ENCODE data around the gene JUNB. TPM values are rescaled to one million over a fixed set of nuclear protein-coding genes. Genes with fewer than 3 reads are reported as not detected.

Gene JUNB
- total RNA-seq, 1 donor = 87.9 TPM

- TF ChIP-seq, protein P1, sequence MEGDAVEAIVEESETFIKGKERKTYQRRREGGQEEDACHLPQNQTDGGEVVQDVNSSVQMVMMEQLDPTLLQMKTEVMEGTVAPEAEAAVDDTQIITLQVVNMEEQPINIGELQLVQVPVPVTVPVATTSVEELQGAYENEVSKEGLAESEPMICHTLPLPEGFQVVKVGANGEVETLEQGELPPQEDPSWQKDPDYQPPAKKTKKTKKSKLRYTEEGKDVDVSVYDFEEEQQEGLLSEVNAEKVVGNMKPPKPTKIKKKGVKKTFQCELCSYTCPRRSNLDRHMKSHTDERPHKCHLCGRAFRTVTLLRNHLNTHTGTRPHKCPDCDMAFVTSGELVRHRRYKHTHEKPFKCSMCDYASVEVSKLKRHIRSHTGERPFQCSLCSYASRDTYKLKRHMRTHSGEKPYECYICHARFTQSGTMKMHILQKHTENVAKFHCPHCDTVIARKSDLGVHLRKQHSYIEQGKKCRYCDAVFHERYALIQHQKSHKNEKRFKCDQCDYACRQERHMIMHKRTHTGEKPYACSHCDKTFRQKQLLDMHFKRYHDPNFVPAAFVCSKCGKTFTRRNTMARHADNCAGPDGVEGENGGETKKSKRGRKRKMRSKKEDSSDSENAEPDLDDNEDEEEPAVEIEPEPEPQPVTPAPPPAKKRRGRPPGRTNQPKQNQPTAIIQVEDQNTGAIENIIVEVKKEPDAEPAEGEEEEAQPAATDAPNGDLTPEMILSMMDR (IDR thresholded peaks at IDR 0.05; ENCODE audit: insufficient read depth, low read length) = no peak
- peak overlapping the region; percentile 3 for H3K4me3 ChIP-seq (ENCODE audit: low read depth, low read length)
- no peak for DNase-seq (ENCODE audit: low read depth)
Measured at GRCh38 chr19:12833418-12833737, 42.1 kb downstream of the JUNB start.

DNA sequence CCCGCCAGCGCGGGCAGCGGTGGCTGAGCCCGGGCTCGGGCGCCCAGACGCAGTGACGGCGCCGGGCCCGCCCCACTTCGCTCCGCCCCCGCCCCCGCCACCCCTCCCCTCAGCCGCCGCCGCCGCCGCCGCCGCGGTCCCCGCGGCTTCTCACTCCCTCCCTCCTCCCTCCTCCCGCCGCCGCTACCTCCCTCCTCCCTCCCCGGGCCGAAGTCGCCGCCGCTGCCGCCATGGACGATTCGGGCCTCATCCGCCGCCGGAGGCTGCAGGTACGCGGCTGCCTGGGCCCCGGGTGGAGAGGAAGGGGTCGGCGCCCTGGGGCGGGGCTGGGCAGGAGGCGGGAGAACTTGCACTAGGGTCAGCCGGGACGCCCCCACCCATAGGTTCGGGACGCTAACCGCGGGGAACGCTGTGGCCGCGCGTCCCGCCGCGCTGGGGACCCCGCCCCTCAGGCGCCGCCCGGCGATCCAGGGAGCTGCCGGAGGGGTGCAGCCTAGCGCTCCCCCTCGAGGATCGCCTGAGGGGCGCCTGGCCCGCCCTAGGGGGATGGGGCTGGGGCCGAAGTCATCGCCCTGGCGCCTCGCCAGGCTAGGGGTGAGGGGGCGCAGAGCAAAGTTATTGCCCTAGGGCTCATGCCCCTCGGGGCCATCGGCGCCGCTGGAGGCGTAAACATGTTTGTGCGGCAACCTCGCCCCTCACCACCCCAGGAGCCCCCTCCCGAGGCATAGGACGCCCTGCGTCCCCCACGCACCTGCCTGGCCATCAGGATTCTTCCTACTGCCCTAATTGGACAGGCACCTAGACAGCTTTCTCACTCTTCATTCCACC lies 42.7 kb downstream of the JUNB start:
- DNase-seq (ENCODE audit: low read depth) = no peak
- H3K4me3 ChIP-seq (ENCODE audit: low read depth, low read length) = peak overlapping the region; percentile 48
- TF ChIP-seq, protein P1 (IDR thresholded peaks at IDR 0.05; ENCODE audit: insufficient read depth, low read length) = no peak

GRCh38 chr19:12834566-12834943 lies 43.3 kb downstream of the JUNB start, which contains the start of gene RTBDN:
Gene RTBDN, minus strand, starts transcription at chr19:12834579. Its CDS starts 4,600 bp downstream, at chr19:12829979.
- TF ChIP-seq, protein P1 (IDR thresholded peaks at IDR 0.05; ENCODE audit: insufficient read depth, low read length) = no peak
- H3K4me3 ChIP-seq (ENCODE audit: low read depth, low read length) = peak within 1 kb of the TSS; percentile 48
- DNase-seq (ENCODE audit: low read depth) = no peak

GRCh38 chr19:12834976-12835757 lies 43.9 kb downstream of the JUNB start:
- DNase-seq (ENCODE audit: low read depth) = no peak
- TF ChIP-seq, protein P1 (IDR thresholded peaks at IDR 0.05; ENCODE audit: insufficient read depth, low read length) = no peak
- H3K4me3 ChIP-seq (ENCODE audit: low read depth, low read length) = no peak overlapping the region

GRCh38 chr19:12836529-12836863 lies 45.2 kb downstream of the JUNB start:
- TF ChIP-seq, protein P1 (IDR thresholded peaks at IDR 0.05; ENCODE audit: insufficient read depth, low read length) = no peak
- H3K4me3 ChIP-seq (ENCODE audit: low read depth, low read length) = no peak overlapping the region

DNA sequence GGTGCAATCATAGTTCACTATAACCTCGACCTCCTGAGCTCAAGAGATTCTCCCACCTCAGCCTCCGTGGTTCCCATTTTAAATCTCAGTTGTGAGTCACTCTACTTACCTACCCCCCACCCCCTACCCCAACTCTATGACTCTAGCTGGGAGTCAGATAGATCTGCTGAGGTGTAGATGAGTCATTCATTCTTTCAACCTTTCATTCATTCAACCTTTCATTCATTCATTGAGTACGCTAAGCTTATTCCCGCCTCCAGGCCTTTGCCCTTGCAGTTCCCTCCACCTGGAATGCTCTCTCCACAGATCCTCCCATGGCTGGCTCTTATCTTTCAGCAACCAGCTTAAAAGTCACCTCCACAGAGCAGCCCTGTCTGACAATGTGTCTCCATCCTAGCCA lies 45.9 kb downstream of the JUNB start:
- TF ChIP-seq, protein P1 (IDR thresholded peaks at IDR 0.05; ENCODE audit: insufficient read depth, low read length) = no peak
- DNase-seq (ENCODE audit: low read depth) = no peak

More at GRCh38 chr19:12836529-12836863, 45.2 kb downstream of the JUNB start:
- DNase-seq (ENCODE audit: low read depth) = no peak

More for the DNA sequence above, 45.9 kb downstream of the JUNB start:
- H3K4me3 ChIP-seq (ENCODE audit: low read depth, low read length) = no peak overlapping the region
